Right lung (tissue), 5 donors: ENCODE results near the gene PROM1. TPM values are rescaled to one million over a fixed set of nuclear protein-coding genes. Genes with fewer than 3 reads are reported as not detected.

ENCODE experiments used
- polyA plus RNA-seq, 5 donors: library from polyadenylated mRNA; unstranded; fragments of 120-200 nt; gene quantifications; one replicate each; pipeline versions ENCODE4 v1.2.1 to v1.2.3, GENCODE V29; 2013; ENCODE audit warnings: inconsistent platforms in 1 of 5, low replicate concordance in 1 of 5; ENCODE audit not compliant: insufficient read length in 5 of 5, insufficient read depth in 1 of 5

Gene PROM1
- polyA plus RNA-seq, 5 donors: 18.5 to 32.7 (median 23.7) TPM

Other genes with a start within 250 kb of the PROM1 start
- under 1 TPM in 4 of 5 donors, not detected in 1; 0.11 to 0.18 (median 0.13) TPM for gene FGFBP1, start 145.3 kb downstream of the PROM1 start, polyA plus RNA-seq
- gene FGFBP2, start 120.8 kb downstream of the PROM1 start, polyA plus RNA-seq: under 1 TPM in 4 of 5 donors, not detected in 1; 0.23 to 0.63 (median 0.39) TPM
- gene TAPT1, start 142.4 kb upstream of the PROM1 start, polyA plus RNA-seq: 10 to 100 TPM; 37.2 to 60.3 (median 54.7) TPM